Mesodermal cell (in vitro differentiated cells): Measurements from ENCODE around the gene TMEM117.

ENCODE experiments used
- H3K27ac ChIP-seq: 2 replicates; pipeline ENCODE4 v1.7.0; 2013; ENCODE audit warnings: mild to moderate bottlenecking, low read depth, low read length, moderate library complexity; ENCODE audit not compliant: severe bottlenecking
- H3K36me3 ChIP-seq: 2 replicates; pipeline ENCODE4 v1.7.1; 2013; ENCODE audit warnings: mild to moderate bottlenecking, low read length, moderate library complexity; ENCODE audit not compliant: control insufficient read depth, insufficient read depth
- H3K4me1 ChIP-seq: one replicate; pipeline ENCODE4 v1.7.1; 2013; ENCODE audit warnings: mild to moderate bottlenecking, low read length; ENCODE audit not compliant: insufficient read depth, control insufficient read depth, poor library complexity, severe bottlenecking
- H3K4me3 ChIP-seq: 2 replicates; pipeline ENCODE4 v1.7.0; 2013; ENCODE audit warnings: low read length, control low read depth, mild to moderate bottlenecking; ENCODE audit not compliant: insufficient read depth, poor library complexity, severe bottlenecking; ENCODE audit errors: extremely low read depth
- H3K9me3 ChIP-seq: 2 replicates; pipeline ENCODE4 v1.7.1; 2013; ENCODE audit warnings: mild to moderate bottlenecking, low read length, moderate library complexity; ENCODE audit not compliant: control insufficient read depth
- WGBS, 2 experiments: methylation state at CpG; one replicate each; pipeline ENCODE4 v1.1.5; 2013; ENCODE audit warnings: missing lambda C conversion rate in 2 of 2; ENCODE audit not compliant: insufficient coverage in 2 of 2; 5-methylcytosine and 5-hydroxymethylcytosine counted together

The TMEM117 gene

DNA sequence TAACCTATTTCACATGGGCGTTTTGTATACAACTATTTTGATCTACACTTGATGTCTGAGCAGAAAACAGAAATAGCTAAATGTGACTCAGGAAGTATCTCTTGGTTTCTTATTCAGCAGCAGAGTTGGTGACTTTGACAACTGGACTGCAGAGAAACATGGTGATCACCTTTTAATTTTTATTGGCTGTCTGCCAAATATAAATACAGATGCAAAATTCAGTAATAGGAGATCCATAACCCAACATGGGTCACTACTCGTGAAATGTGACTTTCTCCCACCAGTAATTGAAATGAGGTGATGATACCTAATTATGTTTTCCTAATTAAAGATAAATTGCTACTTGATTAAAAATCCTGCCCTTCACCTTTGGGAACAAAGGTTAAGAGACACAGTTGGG is 553.2 kb downstream of the TMEM117 start:
- H3K36me3 ChIP-seq = no peaks in the 10 kb centered on the region
- WGBS, 2 experiments = 100% methylated on average over 1 of the region's 2 CpGs; no CpG with 5 or more reads in 1 of the 2 experiments
- no peak overlapping the region for H3K4me3 ChIP-seq
- no peaks in the 10 kb centered on the region for H3K9me3 ChIP-seq
- H3K27ac ChIP-seq = no peak overlapping the region
- no peaks in the 10 kb centered on the region for H3K4me1 ChIP-seq

DNA sequence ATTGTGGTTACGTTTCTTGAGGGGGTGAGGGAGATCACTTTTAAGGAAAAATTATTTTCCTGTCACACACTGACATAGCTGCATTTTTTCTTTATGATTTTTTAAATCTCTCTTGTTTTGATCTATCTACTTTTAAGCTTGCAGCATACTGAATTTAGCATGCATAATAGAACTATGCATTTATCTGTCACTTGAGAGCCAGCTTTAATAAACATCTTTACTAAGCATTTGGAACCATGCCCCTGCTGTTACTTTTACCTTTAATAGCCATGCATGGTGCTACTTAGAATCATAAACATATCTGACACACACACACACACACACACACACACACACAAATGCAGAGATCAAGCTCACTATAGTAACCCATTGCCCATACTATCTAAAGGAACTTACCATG is 554.0 kb downstream of the TMEM117 start:
- Histone ChIP-seq H3K9me3 (no peaks in the 10 kb centered on the region), H3K4me1 (no peaks in the 10 kb centered on the region), H3K27ac (no peak overlapping the region), H3K36me3 (no peaks in the 10 kb centered on the region), H3K4me3 (no peak overlapping the region)
- WGBS, 2 experiments = no CpG with 5 or more reads among the region's 1 CpG

DNA sequence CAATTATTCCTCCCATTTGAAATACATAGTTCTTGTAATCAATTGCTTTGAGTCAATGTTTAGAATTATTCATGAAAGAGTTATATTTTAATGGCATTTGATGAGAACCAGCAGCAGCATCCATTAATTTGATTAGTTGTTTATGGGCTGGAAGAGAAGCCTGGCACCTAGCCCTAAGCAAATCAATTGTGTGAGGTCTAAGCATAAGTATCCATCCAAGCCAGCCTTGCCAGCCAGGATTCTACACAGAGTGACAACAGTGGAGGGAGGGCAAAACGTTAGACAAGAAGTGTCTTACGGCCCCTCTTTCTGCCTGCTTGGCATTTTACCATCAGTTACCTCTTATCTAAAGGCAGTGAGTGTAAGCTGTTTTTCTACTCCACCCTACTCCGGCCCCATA is 561.8 kb downstream of the TMEM117 start:
- H3K4me3 ChIP-seq = no peak overlapping the region
- no peak overlapping the region for H3K27ac ChIP-seq
- H3K9me3 ChIP-seq = no peaks in the 10 kb centered on the region
- no CpG with 5 or more reads among the region's 3 CpGs for WGBS, 2 experiments
- no peaks in the 10 kb centered on the region for H3K4me1 ChIP-seq
- H3K36me3 ChIP-seq = no peaks in the 10 kb centered on the region

DNA sequence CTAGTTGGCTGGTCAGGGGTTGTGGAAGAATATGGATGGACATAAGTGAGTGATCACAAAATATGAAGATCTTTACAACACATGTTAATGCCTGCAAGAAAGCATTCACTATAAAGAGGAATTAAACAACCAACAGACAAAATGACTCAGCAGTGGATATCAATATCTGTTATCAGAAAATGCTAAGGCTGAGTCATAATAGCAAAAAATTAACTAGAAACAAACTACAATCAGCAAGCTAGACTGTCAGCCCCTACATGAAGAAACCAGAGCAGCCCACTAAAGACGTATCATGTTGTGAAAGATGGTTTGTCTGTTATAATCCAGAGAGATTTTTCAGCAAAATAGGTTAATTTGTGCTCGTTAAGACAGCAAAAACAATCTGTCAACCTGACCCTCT is 567.3 kb downstream of the TMEM117 start:
- Histone ChIP-seq H3K4me3 (no peak overlapping the region), H3K27ac (no peak overlapping the region), H3K9me3 (no peaks in the 10 kb centered on the region), H3K4me1 (no peaks in the 10 kb centered on the region), H3K36me3 (no peaks in the 10 kb centered on the region)
- 0 to 80% methylated on average over 1 of the region's 2 CpGs for WGBS, 2 experiments

DNA sequence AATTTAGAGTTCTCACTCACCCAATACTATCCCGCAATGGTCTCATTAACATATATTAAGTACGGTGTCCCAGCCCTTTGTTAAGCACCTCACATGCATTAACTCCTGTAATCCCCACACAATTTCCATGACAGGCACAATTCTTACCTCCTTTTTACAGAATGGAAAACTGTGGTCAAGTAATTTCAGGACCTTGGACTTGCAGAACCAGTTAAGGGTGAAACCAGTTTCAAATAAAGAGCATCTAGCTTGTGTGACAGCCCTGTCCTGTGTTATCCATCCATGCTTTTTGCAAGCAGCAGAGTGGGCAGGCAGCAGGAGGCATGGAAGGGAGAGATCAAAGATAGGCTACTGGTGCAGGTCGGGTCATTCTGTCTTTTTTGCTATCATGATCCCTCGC is 569.4 kb downstream of the TMEM117 start:
- no peaks in the 10 kb centered on the region for H3K9me3 ChIP-seq
- H3K4me3 ChIP-seq = no peak overlapping the region
- H3K36me3 ChIP-seq = no peaks in the 10 kb centered on the region
- H3K27ac ChIP-seq = no peak overlapping the region
- no peaks in the 10 kb centered on the region for H3K4me1 ChIP-seq
- 35 to 48% methylated on average over 2 of the region's 4 CpGs for WGBS, 2 experiments

DNA sequence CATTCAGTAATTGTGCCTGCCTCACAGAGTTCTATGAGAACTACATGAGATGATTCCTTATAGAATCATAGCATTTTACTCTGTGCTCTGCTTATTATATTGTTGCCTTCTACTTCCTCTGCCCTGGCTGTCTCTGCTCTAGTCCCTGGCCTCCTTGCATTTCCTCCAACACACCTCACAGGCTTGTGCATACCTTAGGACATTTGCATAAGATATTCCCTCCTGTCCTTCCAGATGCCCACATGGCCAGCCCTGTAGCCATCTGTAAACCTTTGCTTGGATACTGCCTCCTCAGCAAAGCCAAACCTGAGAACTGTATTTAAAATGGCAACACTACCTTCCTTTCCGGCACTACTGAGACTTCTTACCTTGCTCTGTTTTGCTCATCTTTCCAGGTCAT is 586.7 kb downstream of the TMEM117 start:
- WGBS, 2 experiments = no CpG with 5 or more reads among the region's 1 CpG
- Histone ChIP-seq H3K36me3 (no peaks in the 10 kb centered on the region), H3K9me3 (no peaks in the 10 kb centered on the region), H3K4me3 (no peak overlapping the region), H3K27ac (no peak overlapping the region), H3K4me1 (no peaks in the 10 kb centered on the region)

DNA sequence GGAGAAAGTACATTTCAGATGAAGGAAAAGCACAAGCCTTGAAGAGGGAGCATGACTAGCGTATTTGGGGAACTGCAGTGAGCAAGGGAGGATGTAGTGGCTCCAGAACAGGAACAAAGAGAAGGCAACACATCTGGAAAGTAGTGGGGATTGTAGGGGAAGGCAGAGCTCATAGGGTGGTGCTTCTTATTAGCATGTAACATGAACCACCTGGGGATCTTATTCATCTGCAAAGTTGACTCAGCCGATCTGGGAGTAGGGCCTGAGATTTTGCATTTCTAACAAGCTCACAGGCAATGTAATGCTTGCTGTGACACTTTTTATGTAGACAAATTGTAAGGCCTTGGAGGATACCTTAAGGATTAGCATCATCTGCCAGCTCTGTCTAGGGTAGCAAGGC is 592.9 kb downstream of the TMEM117 start:
- whole genome bisulfite sequencing, 2 experiments = 32 to 77% methylated on average over 1 to 2 of the region's 2 CpGs
- Histone ChIP-seq H3K4me1 (no peaks in the 10 kb centered on the region), H3K9me3 (no peaks in the 10 kb centered on the region), H3K27ac (no peak overlapping the region), H3K36me3 (no peaks in the 10 kb centered on the region), H3K4me3 (no peak overlapping the region)

DNA sequence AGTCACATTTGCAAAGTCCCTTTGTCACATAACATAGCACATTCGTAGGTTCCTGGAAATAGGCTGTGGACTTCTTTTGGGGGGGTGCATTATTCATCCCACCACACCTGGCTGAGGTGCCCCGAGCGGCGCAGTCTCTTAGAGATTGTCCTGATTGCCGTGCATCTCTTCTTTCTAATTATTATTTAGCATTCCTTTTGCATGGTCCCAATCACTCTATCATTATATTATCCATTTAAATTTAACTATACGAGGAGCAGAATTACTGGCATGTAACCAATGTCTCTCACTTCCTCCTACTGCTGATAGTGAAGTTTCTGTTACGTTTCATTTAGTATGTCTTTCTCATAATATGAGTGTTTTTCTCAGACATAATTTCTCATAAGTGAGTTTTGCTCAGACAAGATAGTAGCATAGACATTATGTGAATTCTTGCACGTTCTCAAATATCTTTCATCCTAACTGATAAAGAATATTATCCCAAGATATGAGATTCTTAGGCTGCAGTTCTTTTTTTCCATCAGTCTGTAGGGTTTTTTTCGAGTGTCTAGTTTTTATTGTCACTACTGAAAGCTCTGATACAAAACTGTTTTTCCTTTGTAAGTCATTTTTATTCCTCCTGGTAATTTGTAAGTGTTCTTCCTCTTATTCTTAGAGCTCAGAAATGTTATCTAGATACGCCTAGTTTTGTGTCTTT is 595.9 kb downstream of the TMEM117 start:
- Histone ChIP-seq H3K27ac (no peak overlapping the region), H3K36me3 (no peaks in the 10 kb centered on the region), H3K9me3 (no peaks in the 10 kb centered on the region), H3K4me3 (no peak overlapping the region), H3K4me1 (no peaks in the 10 kb centered on the region)
- 89% methylated on average over 3 of the region's 10 CpGs; no CpG with 5 or more reads in 1 of the 2 experiments for WGBS, 2 experiments

DNA sequence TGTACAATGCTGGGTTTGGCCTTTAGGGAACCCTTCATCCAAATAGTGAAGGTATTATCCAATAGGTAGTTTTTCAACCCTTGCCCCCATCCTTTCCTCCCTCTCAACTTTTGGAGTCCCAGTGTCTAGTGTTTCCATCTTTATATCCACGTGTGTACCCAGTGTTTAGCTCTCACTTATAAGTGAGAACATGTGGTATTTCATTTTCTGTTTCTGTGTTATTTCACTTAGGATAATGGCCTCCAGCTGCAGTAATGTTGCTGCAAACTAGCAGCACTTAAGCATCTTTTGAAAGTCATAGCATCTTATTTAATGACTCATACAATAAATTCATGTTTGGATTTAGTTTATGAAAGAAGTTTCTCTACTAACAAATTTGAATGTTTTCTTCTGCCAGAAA is 597.8 kb downstream of the TMEM117 start:
- Histone ChIP-seq H3K4me3 (no peak overlapping the region), H3K9me3 (no peaks in the 10 kb centered on the region), H3K27ac (no peak overlapping the region), H3K36me3 (no peaks in the 10 kb centered on the region), H3K4me1 (no peaks in the 10 kb centered on the region)
- WGBS, 2 experiments = no CpG with 5 or more reads among the region's 1 CpG

DNA sequence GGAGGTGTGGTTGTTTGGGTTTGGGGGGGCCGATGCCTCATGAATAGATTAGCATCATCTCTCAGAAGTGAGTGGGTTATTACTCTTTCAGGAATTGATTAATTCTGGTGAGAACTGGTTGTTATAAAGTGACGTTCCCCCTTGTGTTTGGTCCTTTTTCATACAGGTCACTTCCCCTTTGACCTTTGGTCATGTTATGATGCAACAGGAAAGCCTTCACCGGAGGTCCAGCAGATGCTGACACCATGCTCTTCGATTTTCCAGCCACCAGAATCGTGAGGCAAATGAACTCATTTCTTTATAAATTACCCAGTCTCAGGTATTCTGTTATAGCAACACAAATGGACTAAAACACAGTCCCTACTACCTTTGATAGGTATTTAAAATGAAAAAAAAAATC is 600.9 kb downstream of the TMEM117 start:
- Histone ChIP-seq H3K4me3 (no peak overlapping the region), H3K4me1 (no peaks in the 10 kb centered on the region), H3K36me3 (no peaks in the 10 kb centered on the region), H3K27ac (no peak overlapping the region), H3K9me3 (no peaks in the 10 kb centered on the region)
- whole genome bisulfite sequencing, 2 experiments = 89 to 90% methylated on average over 3 to 5 of the region's 5 CpGs
